ENCODE measurements around the gene ZNF10.

Gene ZNF10

DNA sequence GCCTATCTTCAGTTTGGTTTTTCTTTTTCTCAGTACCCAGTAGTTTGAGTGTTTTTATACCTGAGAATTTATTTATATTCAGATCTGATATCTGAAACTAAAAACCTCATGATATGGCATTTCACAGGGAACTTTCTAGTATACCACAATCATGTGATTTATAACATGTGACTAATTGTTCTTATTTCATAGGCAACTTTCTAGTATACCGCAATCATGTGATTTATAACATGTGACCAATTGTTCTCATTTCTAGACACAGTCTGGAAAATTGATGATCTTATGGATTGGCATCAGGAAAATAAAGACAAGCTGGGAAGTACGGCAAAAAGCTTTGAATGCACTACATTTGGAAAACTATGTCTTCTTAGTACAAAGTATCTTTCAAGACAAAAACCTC, 71.5 kb downstream of the ZNF10 start:
- DNase-seq (ENCODE audit: low read depth in 2 of 2): no peak

DNA sequence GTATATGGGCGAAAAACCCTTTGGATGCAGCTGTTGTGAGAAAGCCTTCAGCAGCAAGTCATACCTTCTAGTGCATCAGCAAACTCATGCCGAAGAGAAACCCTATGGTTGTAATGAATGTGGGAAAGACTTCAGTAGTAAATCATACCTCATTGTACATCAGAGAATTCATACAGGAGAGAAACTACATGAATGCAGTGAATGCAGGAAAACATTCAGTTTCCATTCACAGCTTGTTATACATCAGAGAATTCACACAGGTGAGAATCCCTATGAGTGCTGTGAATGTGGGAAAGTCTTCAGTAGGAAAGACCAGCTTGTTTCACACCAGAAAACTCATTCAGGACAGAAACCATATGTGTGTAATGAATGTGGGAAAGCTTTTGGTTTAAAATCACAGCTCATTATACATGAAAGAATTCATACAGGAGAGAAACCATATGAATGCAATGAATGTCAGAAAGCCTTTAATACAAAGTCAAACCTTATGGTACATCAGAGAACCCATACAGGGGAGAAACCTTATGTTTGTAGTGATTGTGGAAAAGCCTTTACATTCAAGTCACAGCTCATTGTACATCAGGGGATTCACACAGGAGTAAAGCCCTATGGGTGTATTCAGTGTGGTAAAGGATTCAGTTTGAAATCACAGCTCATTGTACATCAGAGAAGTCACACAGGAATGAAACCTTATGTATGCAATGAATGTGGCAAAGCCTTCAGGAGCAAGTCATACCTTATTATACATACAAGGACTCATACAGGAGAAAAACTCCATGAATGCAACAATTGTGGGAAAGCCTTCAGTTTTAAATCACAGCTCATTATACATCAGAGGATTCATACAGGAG, 72.3 kb downstream of the ZNF10 start:
- no peak for DNase-seq (ENCODE audit: low read depth in 2 of 2)

DNA sequence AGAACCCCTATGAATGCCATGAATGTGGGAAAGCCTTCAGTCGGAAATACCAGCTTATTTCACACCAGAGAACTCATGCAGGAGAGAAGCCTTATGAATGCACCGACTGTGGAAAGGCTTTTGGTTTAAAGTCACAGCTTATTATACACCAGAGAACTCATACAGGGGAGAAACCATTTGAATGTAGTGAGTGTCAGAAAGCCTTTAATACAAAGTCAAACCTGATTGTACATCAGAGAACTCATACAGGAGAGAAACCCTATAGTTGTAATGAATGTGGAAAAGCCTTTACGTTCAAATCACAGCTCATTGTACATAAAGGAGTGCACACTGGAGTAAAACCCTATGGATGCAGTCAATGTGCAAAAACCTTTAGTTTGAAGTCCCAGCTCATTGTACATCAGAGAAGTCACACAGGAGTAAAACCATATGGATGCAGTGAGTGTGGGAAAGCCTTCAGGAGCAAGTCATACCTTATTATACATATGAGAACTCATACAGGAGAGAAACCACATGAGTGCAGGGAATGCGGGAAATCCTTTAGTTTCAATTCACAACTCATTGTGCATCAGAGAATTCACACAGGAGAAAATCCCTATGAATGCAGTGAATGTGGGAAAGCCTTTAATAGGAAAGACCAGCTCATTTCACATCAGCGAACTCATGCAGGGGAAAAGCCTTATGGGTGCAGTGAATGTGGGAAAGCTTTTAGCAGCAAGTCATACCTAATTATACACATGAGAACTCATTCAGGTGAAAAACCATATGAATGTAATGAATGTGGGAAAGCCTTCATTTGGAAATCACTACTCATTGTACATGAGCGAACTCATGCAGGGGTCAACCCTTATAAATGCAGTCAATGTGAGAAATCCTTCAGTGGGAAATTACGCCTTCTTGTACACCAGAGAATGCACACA, 73.2 kb downstream of the ZNF10 start:
- DNase-seq (ENCODE audit: low read depth in 2 of 2): no peak

DNA sequence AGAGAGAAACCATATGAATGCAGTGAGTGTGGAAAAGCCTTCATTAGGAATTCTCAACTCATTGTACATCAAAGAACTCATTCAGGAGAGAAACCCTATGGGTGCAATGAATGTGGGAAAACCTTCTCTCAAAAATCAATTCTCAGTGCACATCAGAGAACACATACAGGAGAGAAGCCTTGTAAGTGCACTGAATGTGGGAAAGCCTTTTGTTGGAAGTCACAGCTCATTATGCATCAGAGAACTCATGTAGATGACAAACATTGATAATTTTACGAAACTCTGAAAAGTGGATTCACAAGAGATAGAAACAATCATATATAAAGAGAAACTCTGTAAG, 73.8 kb downstream of the ZNF10 start:
- DNase-seq (ENCODE audit: low read depth in 2 of 2): no peak

DNA sequence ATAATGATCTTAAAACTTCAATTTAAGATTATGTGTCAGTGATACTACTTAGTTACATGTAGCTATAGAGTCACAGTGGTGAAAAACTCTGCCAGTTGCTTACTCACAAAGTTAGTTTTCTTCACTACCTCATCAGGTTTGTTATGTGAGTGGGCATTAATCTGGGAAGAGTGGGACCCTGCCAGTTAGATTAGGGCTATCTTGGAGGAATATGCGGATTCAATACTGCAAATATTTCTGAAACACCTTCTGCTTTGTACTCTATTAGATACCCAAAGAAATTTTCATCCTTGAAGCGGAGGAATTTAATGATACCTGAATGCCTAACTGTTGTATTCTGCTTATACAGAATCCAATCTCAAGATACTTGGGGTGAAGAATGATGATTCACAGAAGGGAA, 76.0 kb downstream of the ZNF10 start:
- DNase-seq (ENCODE audit: low read depth in 2 of 2): no peak
